CD8-positive, alpha-beta memory T cell (primary cell): ENCODE results near the gene MAGEA8. TPM values are rescaled to one million over a fixed set of nuclear protein-coding genes. Genes with fewer than 3 reads are reported as not detected.
"Not testable (repeated sequence)": the region's sequence is repeated elsewhere in the genome, so short reads cannot be mapped to it uniquely, and the experiment has no call there.

Source experiments
- CTCF ChIA-PET: fragments of 350-600 bp; sonication (Branson Sonifier 250); formaldehyde crosslinking; loops from one replicate; lab custom pipeline; 2021; ENCODE audit warnings: antibody characterized with exemption; lab: Charles Lee
- POLR2A ChIA-PET: fragments of 350-600 bp; sonication (Branson Sonifier 250); formaldehyde crosslinking; loops from one replicate; lab custom pipeline; 2021; ENCODE audit warnings: antibody characterized with exemption; lab: Charles Lee
- DNase-seq, 5 donors: peaks; one replicate each; pipeline versions ENCODE4 v3.0.0 to v3.0.0-alpha.2; 2020 to 2022; ENCODE audit warnings: mixed read lengths in 1 of 5
- H3K27ac ChIP-seq: one replicate; pipeline ENCODE4 v1.7.0; 2013; ENCODE audit warnings: low read depth, mild to moderate bottlenecking, low read length, moderate library complexity
- H3K27me3 ChIP-seq: 2 replicates; pipeline ENCODE4 v1.7.0; 2013; ENCODE audit warnings: low read length, mild to moderate bottlenecking; ENCODE audit not compliant: insufficient read depth, poor library complexity, severe bottlenecking
- H3K36me3 ChIP-seq: 2 replicates; pipeline ENCODE4 v1.7.0; 2013; ENCODE audit warnings: mild to moderate bottlenecking, low read length, moderate library complexity; ENCODE audit not compliant: insufficient read depth
- H3K4me1 ChIP-seq: 2 replicates; pipeline ENCODE4 v1.7.0; 2013; ENCODE audit warnings: mild to moderate bottlenecking, low read length, moderate library complexity; ENCODE audit not compliant: insufficient read depth
- H3K4me3 ChIP-seq: 2 replicates; pipeline ENCODE4 v1.7.0; 2013; ENCODE audit warnings: mild to moderate bottlenecking, low read length
- H3K9me3 ChIP-seq: 2 replicates; pipeline ENCODE4 v1.7.0; 2013; ENCODE audit warnings: mild to moderate bottlenecking, low read length
- H3K27ac Mint-ChIP-seq, 8 donors: one replicate each; pipeline ENCODE4 v1.8.0; 2020 to 2021; ENCODE audit warnings: mixed read lengths in 8 of 8, mild to moderate bottlenecking in 6 of 8, inconsistent platforms in 3 of 8, moderate library complexity in 3 of 8
- H3K27me3 Mint-ChIP-seq, 2 donors: one replicate each; pipeline ENCODE4 v1.8.0; 2020 to 2021; ENCODE audit warnings: mixed read lengths in 2 of 2, mild to moderate bottlenecking in 1 of 2, moderate library complexity in 1 of 2
- H3K36me3 Mint-ChIP-seq, 3 donors: one replicate each; pipeline ENCODE4 v1.8.0; 2020 to 2021; ENCODE audit warnings: mixed read lengths in 3 of 3, inconsistent platforms in 1 of 3, mild to moderate bottlenecking in 1 of 3
- H3K4me1 Mint-ChIP-seq, 3 donors: one replicate each; pipeline ENCODE4 v1.8.0; 2020 to 2021; ENCODE audit warnings: mixed read lengths in 3 of 3, inconsistent platforms in 1 of 3, mild to moderate bottlenecking in 1 of 3
- H3K4me3 Mint-ChIP-seq, 7 donors: one replicate each; pipeline ENCODE4 v1.8.0; 2020 to 2021; ENCODE audit warnings: mixed read lengths in 7 of 7, mild to moderate bottlenecking in 6 of 7, moderate library complexity in 4 of 7, inconsistent platforms in 2 of 7
- H3K9me3 Mint-ChIP-seq, 5 donors: one replicate each; pipeline ENCODE4 v1.8.0; 2020 to 2022; ENCODE audit warnings: mixed read lengths in 5 of 5, mild to moderate bottlenecking in 3 of 5, moderate library complexity in 2 of 5, inconsistent platforms in 1 of 5
- polyA plus RNA-seq: library from polyadenylated mRNA; unstranded; fragments of 300-500 nt; fragmentation: Illumina TruSeq; gene quantifications from one replicate; pipeline ENCODE4 v1.2.3, GENCODE V29; 2021
- total RNA-seq, 2 experiments: library from RNA; stranded (reverse); gene quantifications; one replicate each; pipeline ENCODE4 v1.2.3, GENCODE V29; 2021

MAGEA8 gene
- total and polyA plus RNA-seq, 3 experiments from 2014 or later, result not detected

DNA sequence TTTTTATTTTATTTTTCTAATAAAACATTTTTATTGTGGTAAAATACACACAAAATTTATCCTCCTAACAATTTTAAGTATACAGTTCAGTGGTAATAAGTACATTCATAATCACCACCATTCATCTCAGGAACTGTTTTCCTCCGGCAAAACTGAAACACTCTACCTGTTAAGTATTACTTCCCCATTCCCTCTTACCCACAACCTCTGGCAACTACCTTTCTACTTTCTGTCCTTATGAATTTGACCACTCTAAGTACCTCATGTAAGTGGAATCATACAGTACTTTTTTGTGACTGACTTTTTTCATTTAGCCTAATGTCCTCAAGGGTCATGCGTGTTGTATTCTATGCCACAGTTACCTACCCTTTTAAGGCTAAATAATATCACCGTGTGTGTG lies 27.3 kb downstream of the MAGEA8 start:
- Mint-ChIP-seq H3K9me3 (peaks cover 0 to 5% (median 0%) of the 10 kb centered on the region in 5 donors), H3K27ac (no peak overlapping the region), H3K36me3 (peaks cover 0 to 3% (median 1%) of the 10 kb centered on the region in 3 donors), H3K4me1 (peaks cover 0 to 10% (median 6%) of the 10 kb centered on the region in 3 donors), H3K4me3 (no peak overlapping the region), H3K27me3 (peaks cover 0 to 2% of the 10 kb centered on the region in 2 donors)
- POLR2A ChIA-PET, result no interaction called here
- Histone ChIP-seq H3K27ac (no peak overlapping the region), H3K36me3 (no peaks in the 10 kb centered on the region), H3K9me3 (no peaks in the 10 kb centered on the region), H3K4me1 (no peaks in the 10 kb centered on the region), H3K4me3 (no peak overlapping the region), H3K27me3 (no peaks in the 10 kb centered on the region)
- no peak for DNase-seq
- CTCF ChIA-PET, result no interaction called here

DNA sequence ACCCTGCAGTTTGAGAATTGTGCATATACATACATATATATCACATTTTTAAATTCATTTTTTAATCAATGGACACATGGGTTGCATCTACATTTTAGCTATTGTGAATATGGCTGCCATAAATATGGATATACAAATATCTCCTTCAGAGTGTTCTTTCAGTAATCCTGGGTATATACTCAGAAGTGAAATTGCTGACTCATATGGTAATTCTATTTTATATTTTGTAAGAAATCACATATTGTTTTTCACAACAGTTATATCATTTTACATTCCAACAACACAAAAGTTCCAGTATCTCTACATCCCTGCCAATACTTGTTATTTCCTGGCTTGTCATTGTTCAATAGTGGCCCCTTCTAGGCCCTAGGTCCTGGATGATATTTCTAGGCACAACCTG lies 27.7 kb downstream of the MAGEA8 start:
- DNase-seq, result no peak
- Histone ChIP-seq H3K9me3 (no peaks in the 10 kb centered on the region), H3K4me3 (no peak overlapping the region), H3K27ac (no peak overlapping the region), H3K4me1 (no peaks in the 10 kb centered on the region), H3K36me3 (no peaks in the 10 kb centered on the region), H3K27me3 (no peaks in the 10 kb centered on the region)
- H3K9me3 Mint-ChIP-seq, result peaks cover 0 to 5% (median 0%) of the 10 kb centered on the region in 5 donors
- ChIA-PET CTCF (no interaction called here), POLR2A (no interaction called here)
- H3K27ac Mint-ChIP-seq, result no peak overlapping the region
- H3K4me3 Mint-ChIP-seq, result no peak overlapping the region
- H3K27me3 Mint-ChIP-seq, result peaks cover 0 to 2% of the 10 kb centered on the region in 2 donors
- H3K4me1 Mint-ChIP-seq, result peaks cover 0 to 10% (median 6%) of the 10 kb centered on the region in 3 donors
- H3K36me3 Mint-ChIP-seq, result peaks cover 0 to 3% (median 1%) of the 10 kb centered on the region in 3 donors

GRCh38 chrX:149909324-149910177 lies 28.6 kb downstream of the MAGEA8 start:
- peak in 2 of 5 donors; percentile 32 to 44 for DNase-seq
- H3K4me3 Mint-ChIP-seq, result no peak overlapping the region
- H3K27ac ChIP-seq, result no peak overlapping the region
- no peaks in the 10 kb centered on the region for H3K36me3 ChIP-seq
- no peaks in the 10 kb centered on the region for H3K9me3 ChIP-seq
- peaks cover 0 to 3% (median 1%) of the 10 kb centered on the region in 3 donors for H3K36me3 Mint-ChIP-seq
- ChIA-PET POLR2A (no interaction called here), CTCF (interaction anchor here (0.8 kb wide), 1 partner anchor 31 kb away, joined by 4 read pairs; no protein-coding TSS in a partner anchor)
- no peaks in the 10 kb centered on the region for H3K4me1 ChIP-seq
- peaks cover 0 to 5% (median 1%) of the 10 kb centered on the region in 5 donors for H3K9me3 Mint-ChIP-seq
- peaks cover 0 to under 1% of the 10 kb centered on the region in 2 donors for H3K27me3 Mint-ChIP-seq
- peaks cover 0 to 4% (median under 1%) of the 10 kb centered on the region in 3 donors for H3K4me1 Mint-ChIP-seq
- H3K4me3 ChIP-seq, result no peak overlapping the region
- peak overlapping the region in 3 of 8 donors; percentile 32 to 59 (median 53) for H3K27ac Mint-ChIP-seq
- no peaks in the 10 kb centered on the region for H3K27me3 ChIP-seq

DNA sequence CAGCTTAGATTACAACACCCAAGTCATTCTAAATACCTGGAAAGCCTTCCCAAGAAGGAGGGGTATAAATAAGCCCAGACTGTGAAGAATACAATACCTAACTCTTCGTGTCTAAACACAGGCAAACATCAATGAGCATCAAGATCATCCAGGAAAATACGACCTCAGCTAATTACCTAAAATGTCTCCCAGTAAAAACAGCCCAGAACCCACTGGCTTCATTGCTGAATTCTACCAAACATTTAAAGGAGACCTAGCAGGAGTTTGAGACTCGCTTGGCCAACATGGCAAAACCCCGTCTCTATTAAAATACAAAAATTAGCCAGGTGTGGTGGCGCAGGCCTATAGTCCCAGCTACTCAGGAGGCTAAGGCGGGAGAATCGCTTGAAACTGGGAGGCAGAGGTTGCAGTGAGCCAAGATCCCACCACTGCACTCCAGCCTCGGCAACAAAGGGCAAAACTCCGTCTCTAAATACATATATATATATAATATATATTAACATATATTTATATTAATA lies 29.3 kb downstream of the MAGEA8 start:
- H3K4me1 Mint-ChIP-seq, result no peaks in the 10 kb centered on the region
- DNase-seq, result no peak
- peaks cover 0 to 5% (median 1%) of the 10 kb centered on the region in 5 donors for H3K9me3 Mint-ChIP-seq
- POLR2A ChIA-PET, result no interaction called here
- Histone ChIP-seq H3K9me3 (no peaks in the 10 kb centered on the region), H3K36me3 (no peaks in the 10 kb centered on the region), H3K4me3 (no peak overlapping the region), H3K27ac (no peak overlapping the region), H3K4me1 (no peaks in the 10 kb centered on the region), H3K27me3 (no peaks in the 10 kb centered on the region)
- H3K27me3 Mint-ChIP-seq, result no peaks in the 10 kb centered on the region
- H3K4me3 Mint-ChIP-seq, result no peak overlapping the region
- H3K27ac Mint-ChIP-seq, result peak overlapping the region in 2 of 8 donors; percentile 32 to 53
- CTCF ChIA-PET, result interaction anchor here (0.8 kb wide), 1 partner anchor 30 kb away, joined by 4 read pairs; no protein-coding TSS in a partner anchor
- peaks cover 0 to 3% (median 1%) of the 10 kb centered on the region in 3 donors for H3K36me3 Mint-ChIP-seq

DNA sequence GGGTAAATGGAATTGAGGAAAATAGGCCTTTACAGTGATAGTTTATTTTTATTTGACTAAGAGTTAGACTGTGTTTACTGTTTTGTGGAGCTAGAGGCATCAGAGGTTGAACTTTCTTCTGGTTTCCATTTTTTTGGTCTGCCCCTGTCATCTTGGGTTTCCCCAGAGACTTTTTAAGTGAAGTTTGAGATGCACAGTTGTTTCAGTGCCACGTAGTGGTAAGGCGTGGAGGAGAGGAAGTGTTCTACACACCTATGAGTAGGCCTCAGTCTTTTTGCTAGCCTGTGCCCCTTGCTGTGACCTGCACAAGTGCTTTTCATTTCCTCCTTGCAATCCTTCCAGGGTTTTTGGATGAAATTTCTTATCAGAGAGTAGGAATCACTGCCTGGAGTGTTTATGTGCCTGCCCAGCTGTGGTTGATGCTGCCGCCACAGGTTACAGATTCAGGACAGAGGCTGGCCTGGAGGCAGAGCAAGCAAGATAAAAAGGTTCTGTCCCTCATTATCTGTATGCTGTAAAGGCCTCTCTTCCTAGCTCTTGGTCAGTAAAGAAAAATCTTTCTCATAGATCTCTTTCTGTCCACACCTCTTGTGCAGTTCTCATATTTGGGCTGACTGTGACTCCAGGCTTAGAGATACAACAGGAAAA lies 35.9 kb downstream of the MAGEA8 start:
- Mint-ChIP-seq H3K4me1 (peaks cover 0 to 5% (median 0%) of the 10 kb centered on the region in 3 donors), H3K4me3 (no peak overlapping the region), H3K9me3 (peaks cover 0 to 5% (median 1%) of the 10 kb centered on the region in 5 donors), H3K27me3 (no peaks in the 10 kb centered on the region), H3K36me3 (peaks cover 0 to 3% (median 0%) of the 10 kb centered on the region in 3 donors), H3K27ac (peak overlapping the region in 2 of 8 donors; percentile 59 to 63)
- Histone ChIP-seq H3K36me3 (no peaks in the 10 kb centered on the region), H3K4me1 (no peaks in the 10 kb centered on the region), H3K27ac (no peak overlapping the region), H3K9me3 (no peaks in the 10 kb centered on the region), H3K4me3 (no peak overlapping the region), H3K27me3 (no peaks in the 10 kb centered on the region)
- ChIA-PET POLR2A (no interaction called here), CTCF (no interaction called here)
- no peak for DNase-seq

GRCh38 chrX:149923836-149924235 lies 42.9 kb downstream of the MAGEA8 start:
- H3K4me1 ChIP-seq, H3K27me3 Mint-ChIP-seq, CTCF ChIA-PET, H3K27me3 ChIP-seq, H3K36me3 ChIP-seq, POLR2A ChIA-PET, H3K4me1 Mint-ChIP-seq, H3K36me3 Mint-ChIP-seq, DNase-seq, H3K27ac Mint-ChIP-seq, H3K9me3 Mint-ChIP-seq, H3K9me3 ChIP-seq, H3K4me3 Mint-ChIP-seq, H3K27ac ChIP-seq, H3K4me3 ChIP-seq: not testable (repeated sequence)

- H3K27ac Mint-ChIP-seq, POLR2A ChIA-PET, CTCF ChIA-PET, H3K4me1 Mint-ChIP-seq, H3K4me1 ChIP-seq, H3K9me3 Mint-ChIP-seq, DNase-seq, H3K36me3 Mint-ChIP-seq, H3K27me3 Mint-ChIP-seq, H3K4me3 Mint-ChIP-seq, H3K36me3 ChIP-seq, H3K27ac ChIP-seq, H3K4me3 ChIP-seq, H3K27me3 ChIP-seq, H3K9me3 ChIP-seq: not testable (repeated sequence)
Measured at GRCh38 chrX:149924434-149924833, 43.5 kb downstream of the MAGEA8 start.
